ENCODE measurements around the gene PDZRN3. TPM values are rescaled to one million over a fixed set of nuclear protein-coding genes. Genes with fewer than 3 reads are reported as not detected.

The PDZRN3 gene
- total and polyA plus RNA-seq, 2 experiments from 2014 or later: 7.5 to 14.0 TPM

GRCh38 chr3:73484656-73485248, 140.0 kb downstream of the PDZRN3 start:
- peak; percentile 76 for DNase-seq (ENCODE audit: low spot score)

More at GRCh38 chr3:73484656-73485248, 140.0 kb downstream of the PDZRN3 start:
- H3K36me3 Mint-ChIP-seq (ENCODE audit: low read depth): no peaks in the 10 kb centered on the region
- H4K20me1 ChIP-seq (replicated peaks; ENCODE audit: insufficient read depth): no peaks in the 10 kb centered on the region
- peak overlapping the region; percentile 38 for H3K4me3 ChIP-seq
- no peaks in the 10 kb centered on the region for H3K36me3 ChIP-seq (ENCODE audit: insufficient read depth)
- peak; percentile 95 for ATAC-seq
- H3K27ac Mint-ChIP-seq: peak overlapping the region; percentile 91
- TF ChIP-seq ZNF114 (CRISPR knock-in tag; IDR thresholded peaks at IDR 0.05) (peak; percentile 80; the same call in 1 of the 2 replicates), STAT1 (IDR thresholded peaks at IDR 0.05; ENCODE audit: unreplicated experiment) (no peak), NANOG (IDR thresholded peaks at IDR 0.05; ENCODE audit: borderline replicate concordance) (no peak), ETS1 (IDR thresholded peaks at IDR 0.05) (no peak), ZNF331 (CRISPR knock-in tag; IDR thresholded peaks at IDR 0.05; ENCODE audit: low read depth) (no peak), ZNF462 (CRISPR knock-in tag; IDR thresholded peaks at IDR 0.05) (peak; percentile 98), REST (IDR thresholded peaks at IDR 0.05; ENCODE audit: unreplicated experiment) (no peak)
- no peak overlapping the region for H2AFZ ChIP-seq
- no peaks in the 10 kb centered on the region for H3K27me3 ChIP-seq (ENCODE audit: insufficient read depth)
- H3K4me1 ChIP-seq (ENCODE audit: insufficient read depth): peaks cover 51% of the 10 kb centered on the region
- H3K27me3 Mint-ChIP-seq (ENCODE audit: insufficient read depth, low read depth, poor library complexity): peaks cover 6% of the 10 kb centered on the region
- peak overlapping the region; percentile 60 for H3K4me3 Mint-ChIP-seq
- H3F3A ChIP-seq (replicated peaks; ENCODE audit: low read depth): no peaks in the 10 kb centered on the region
- no peaks in the 10 kb centered on the region for H3K9me3 Mint-ChIP-seq
- H3K4me1 Mint-ChIP-seq: peaks cover 66% of the 10 kb centered on the region
- no peaks in the 10 kb centered on the region for H3K79me2 ChIP-seq (replicated peaks; ENCODE audit: insufficient read depth)
- H3K27ac ChIP-seq (ENCODE audit: low read depth): peak overlapping the region; percentile 85
- H3K4me2 ChIP-seq: peak overlapping the region; percentile 72
- H3K9me2 ChIP-seq (ENCODE audit: insufficient read depth): no peaks in the 10 kb centered on the region
